Lung (tissue), 12 donors: ENCODE measurements around the gene MAN2B2. TPM values are rescaled to one million over a fixed set of nuclear protein-coding genes. Genes with fewer than 3 reads are reported as not detected.

Source experiments
- ATAC-seq: fragments of 200-7000 bp; cut with Tn5 transposase; one replicate; pipeline ENCODE4 v1.9.1; 2020; ENCODE audit warnings: moderate number of reproducible peaks; ENCODE audit not compliant: insufficient read depth, low FRiP score
- DNase-seq, 3 donors: peaks; one replicate each; pipeline ENCODE4 v3.0.0-alpha.2; 2013 to 2017
- H3K27ac ChIP-seq, 2 donors: one replicate each; pipeline ENCODE4 v1.5.1; 2013; ENCODE audit warnings: mild to moderate bottlenecking in 2 of 2, moderate library complexity in 2 of 2, control low read depth in 1 of 2, inconsistent platforms in 1 of 2, low read depth in 1 of 2, low read length in 1 of 2
- H3K27me3 ChIP-seq, 3 donors: one replicate each; pipeline ENCODE4 v1.5.1; 2013; ENCODE audit warnings: low read length in 2 of 3; ENCODE audit not compliant: control insufficient read depth in 3 of 3, insufficient read depth in 3 of 3
- H3K36me3 ChIP-seq, 4 donors: one replicate each; pipeline ENCODE4 v1.5.1; 2013; ENCODE audit warnings: low read length in 4 of 4, mild to moderate bottlenecking in 1 of 4, moderate library complexity in 1 of 4; ENCODE audit not compliant: control insufficient read depth in 4 of 4, insufficient read depth in 4 of 4
- H3K4me1 ChIP-seq, 5 donors: one replicate each; pipeline ENCODE4 v1.5.1; 2013; ENCODE audit warnings: low read length in 5 of 5, mild to moderate bottlenecking in 2 of 5, moderate library complexity in 1 of 5; ENCODE audit not compliant: control insufficient read depth in 5 of 5, insufficient read depth in 5 of 5
- H3K4me3 ChIP-seq: one replicate; pipeline ENCODE4 v1.5.1; 2013; ENCODE audit warnings: mild to moderate bottlenecking, control low read depth, moderate library complexity
- H3K9ac ChIP-seq, 2 donors: one replicate each; pipeline ENCODE4 v1.5.1; 2013; ENCODE audit warnings: low read length in 2 of 2, control low read depth in 1 of 2; ENCODE audit not compliant: insufficient read depth in 1 of 2
- H3K9me3 ChIP-seq, 4 donors: one replicate each; pipeline ENCODE4 v1.5.1; 2013; ENCODE audit warnings: low read length in 3 of 4, mild to moderate bottlenecking in 1 of 4, moderate library complexity in 1 of 4; ENCODE audit not compliant: control insufficient read depth in 4 of 4, insufficient read depth in 3 of 4
- WGBS, 2 donors: extraction: QIAGEN DNeasy Blood & Tissue Kit; methylation state at CpG; one replicate each; pipeline ENCODE4 v1.1.7; 2013; 5-methylcytosine and 5-hydroxymethylcytosine counted together
- polyA plus RNA-seq, 2 donors: library from polyadenylated mRNA; stranded (reverse); fragments of 200-250 nt; gene quantifications; one replicate each; pipeline ENCODE4 v1.2.1, GENCODE V29; 2013
- total RNA-seq, 2 donors: library from RNA; depleted of rRNA in 1 of 2; stranded (reverse); fragments of >200 nt in 1 of 2; gene quantifications; one replicate each; pipeline ENCODE4 v1.2.1, GENCODE V29; 2014 to 2021
- TF ChIP-seq, protein P1 (sequence below): IDR thresholded peaks from 2 replicates; pipeline ENCODE4 v1.5.1; 2012; ENCODE audit warnings: mild to moderate bottlenecking; ENCODE audit errors: control extremely low read depth, extremely low read depth
- donor health status: control.
- donor health status: control.
- donor health status: Bipolar disorder and iron deficiency.
- donor health status: healthy.
- donor health status: DM: yes; HTN: yes; CAD: no.

Gene MAN2B2
- total and polyA plus RNA-seq, 4 donors: 6.5 to 36.1 (median 16.5) TPM

DNA sequence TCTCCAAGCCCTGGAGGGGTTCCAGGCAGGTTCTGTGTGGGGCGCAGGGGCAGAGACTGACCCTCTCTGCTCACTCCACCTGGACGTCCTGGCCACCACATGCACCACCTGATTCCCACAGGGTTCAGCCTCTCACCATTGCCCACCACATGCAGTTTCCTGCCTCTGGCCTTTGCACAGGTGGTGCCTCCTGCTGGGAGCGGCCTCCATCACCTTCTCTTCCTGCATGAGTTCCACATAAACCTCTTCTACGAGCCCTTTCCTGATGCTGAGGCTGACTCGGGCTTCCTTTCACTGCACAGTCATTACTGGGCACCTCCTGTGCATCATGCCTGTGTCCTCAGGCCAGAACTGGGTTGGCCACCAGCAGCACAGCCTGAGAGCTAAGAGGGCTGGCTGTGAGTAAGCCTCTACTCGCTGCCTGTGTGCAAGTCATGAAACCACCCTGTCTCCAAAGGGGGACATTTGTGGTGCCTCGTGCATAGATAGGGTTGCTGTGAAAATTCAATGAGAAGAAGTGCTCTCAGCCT is 19.9 kb downstream of the MAN2B2 start:
- peaks cover 0 to 56% (median 7%) of the 10 kb centered on the region in 4 donors for H3K36me3 ChIP-seq

DNA sequence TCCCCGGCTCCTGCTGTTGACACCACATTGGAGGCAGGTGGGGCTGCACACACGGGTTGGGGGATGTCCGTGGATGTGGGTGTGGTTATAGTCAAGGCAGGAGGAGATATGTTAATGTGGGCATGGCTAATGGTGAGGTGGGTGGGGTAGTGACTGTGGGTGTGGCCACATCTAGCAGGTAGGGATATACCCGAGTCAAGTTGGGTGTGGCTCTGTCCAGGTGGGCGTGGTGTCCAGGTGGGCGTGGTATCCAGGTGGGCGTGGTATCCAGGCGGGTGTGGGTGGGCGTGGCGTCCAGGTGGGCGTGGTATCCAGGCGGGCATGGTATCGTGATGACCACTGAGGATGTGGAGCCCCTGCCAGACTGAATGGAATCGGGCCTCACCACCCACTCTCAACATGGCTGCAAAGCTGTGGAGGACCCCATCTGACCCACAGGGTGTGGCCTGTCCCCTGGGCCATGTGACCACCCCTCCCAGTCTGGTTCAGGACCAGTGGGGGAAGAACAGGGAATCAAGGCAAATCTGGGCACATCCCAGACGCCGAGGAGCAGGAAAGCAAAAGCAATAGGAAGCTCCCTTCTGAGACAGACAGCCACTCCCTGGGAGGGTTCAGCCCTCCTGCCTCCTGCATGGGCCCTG is 21.0 kb downstream of the MAN2B2 start:
- TF ChIP-seq, protein P1, sequence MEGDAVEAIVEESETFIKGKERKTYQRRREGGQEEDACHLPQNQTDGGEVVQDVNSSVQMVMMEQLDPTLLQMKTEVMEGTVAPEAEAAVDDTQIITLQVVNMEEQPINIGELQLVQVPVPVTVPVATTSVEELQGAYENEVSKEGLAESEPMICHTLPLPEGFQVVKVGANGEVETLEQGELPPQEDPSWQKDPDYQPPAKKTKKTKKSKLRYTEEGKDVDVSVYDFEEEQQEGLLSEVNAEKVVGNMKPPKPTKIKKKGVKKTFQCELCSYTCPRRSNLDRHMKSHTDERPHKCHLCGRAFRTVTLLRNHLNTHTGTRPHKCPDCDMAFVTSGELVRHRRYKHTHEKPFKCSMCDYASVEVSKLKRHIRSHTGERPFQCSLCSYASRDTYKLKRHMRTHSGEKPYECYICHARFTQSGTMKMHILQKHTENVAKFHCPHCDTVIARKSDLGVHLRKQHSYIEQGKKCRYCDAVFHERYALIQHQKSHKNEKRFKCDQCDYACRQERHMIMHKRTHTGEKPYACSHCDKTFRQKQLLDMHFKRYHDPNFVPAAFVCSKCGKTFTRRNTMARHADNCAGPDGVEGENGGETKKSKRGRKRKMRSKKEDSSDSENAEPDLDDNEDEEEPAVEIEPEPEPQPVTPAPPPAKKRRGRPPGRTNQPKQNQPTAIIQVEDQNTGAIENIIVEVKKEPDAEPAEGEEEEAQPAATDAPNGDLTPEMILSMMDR: no peak
- Histone ChIP-seq H3K9me3 (peaks cover 0 to 3% (median 0%) of the 10 kb centered on the region in 4 donors), H3K9ac (no peak overlapping the region), H3K27me3 (no peaks in the 10 kb centered on the region), H3K4me1 (no peaks in the 10 kb centered on the region), H3K4me3 (no peak overlapping the region), H3K36me3 (peaks cover 0 to 61% (median 7%) of the 10 kb centered on the region in 4 donors), H3K27ac (no peak overlapping the region)
- 73 to 81% methylated on average over 16 of the region's 16 CpGs for WGBS, 2 donors
- no peak for DNase-seq
- ATAC-seq: no peak

More for the DNA sequence above, 19.9 kb downstream of the MAN2B2 start:
- H3K9me3 ChIP-seq: peaks cover 0 to 3% (median 0%) of the 10 kb centered on the region in 4 donors
- TF ChIP-seq, protein P1: no peak
- ATAC-seq: no peak
- no peak overlapping the region for H3K4me3 ChIP-seq
- H3K4me1 ChIP-seq: no peaks in the 10 kb centered on the region
- H3K27me3 ChIP-seq: no peaks in the 10 kb centered on the region
- H3K27ac ChIP-seq: no peak overlapping the region
- DNase-seq: no peak
- WGBS, 2 donors: 89 to 90% methylated on average over 7 of the region's 7 CpGs
- H3K9ac ChIP-seq: no peak overlapping the region

DNA sequence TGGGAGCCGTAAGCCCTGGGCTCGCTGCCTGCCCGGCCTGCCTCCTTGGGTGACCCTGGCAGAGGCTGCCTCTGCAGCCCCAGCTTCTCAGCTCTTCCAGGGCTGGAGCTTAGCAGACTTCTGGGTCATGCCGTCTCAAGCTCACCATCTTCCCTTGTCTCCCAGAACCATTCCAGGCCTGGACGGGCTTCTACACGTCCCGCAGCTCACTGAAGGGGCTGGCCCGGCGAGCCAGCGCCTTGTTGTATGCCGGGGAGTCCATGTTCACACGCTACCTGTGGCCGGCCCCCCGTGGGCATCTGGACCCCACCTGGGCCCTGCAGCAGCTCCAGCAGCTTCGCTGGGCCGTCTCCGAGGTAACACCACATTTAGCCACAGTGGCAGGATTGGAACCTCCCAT is 22.0 kb downstream of the MAN2B2 start:
- DNase-seq: no peak
- Histone ChIP-seq H3K36me3 (peaks cover 0 to 60% (median 6%) of the 10 kb centered on the region in 4 donors), H3K27me3 (no peaks in the 10 kb centered on the region), H3K4me1 (no peaks in the 10 kb centered on the region), H3K9me3 (peaks cover 0 to 5% (median 0%) of the 10 kb centered on the region in 4 donors), H3K27ac (no peak overlapping the region), H3K4me3 (no peak overlapping the region), H3K9ac (no peak overlapping the region)
- no peak for ATAC-seq
- WGBS, 2 donors: 96 to 98% methylated on average over 17 of the region's 17 CpGs
- TF ChIP-seq, protein P1: no peak
